ELR (cell line): ENCODE data around the gene ESYT2.
A peak's percentile ranks its signal among the peaks of the same experiment; 100 is the strongest.

Source experiments
- DNase-seq: peaks from one replicate; pipeline ENCODE4 v3.0.0-alpha.2; 2015; ENCODE audit warnings: low read depth

ESYT2 gene

GRCh38 chr7:158771213-158771834 lies 58.0 kb downstream of the ESYT2 start:
- no peak for DNase-seq

GRCh38 chr7:158767707-158768106 lies 61.6 kb downstream of the ESYT2 start:
- DNase-seq, result no peak

GRCh38 chr7:158766570-158767281 lies 62.6 kb downstream of the ESYT2 start:
- DNase-seq, result no peak

- DNase-seq, result no peak
These were observed 64.3 kb downstream of the ESYT2 start for GRCh38 chr7:158765020-158765419.

GRCh38 chr7:158763454-158764033 lies 65.8 kb downstream of the ESYT2 start:
- no peak for DNase-seq

- no peak for DNase-seq
These were observed 67.4 kb downstream of the ESYT2 start for GRCh38 chr7:158761945-158762344.

- peak; percentile 12 for DNase-seq
These were observed 68.4 kb downstream of the ESYT2 start for GRCh38 chr7:158760936-158761335.

GRCh38 chr7:158760445-158760764 lies 68.9 kb downstream of the ESYT2 start:
- DNase-seq, result no peak

- no peak for DNase-seq
These were observed 69.4 kb downstream of the ESYT2 start for GRCh38 chr7:158759749-158760444.

- DNase-seq, result no peak
These were observed 70.1 kb downstream of the ESYT2 start for GRCh38 chr7:158759245-158759614.

- no peak for DNase-seq
These were observed 70.6 kb downstream of the ESYT2 start for GRCh38 chr7:158758586-158759244.

- no peak for DNase-seq
These were observed 71.8 kb downstream of the ESYT2 start for GRCh38 chr7:158757404-158757989.

- peak; percentile 15 for DNase-seq
These were observed 74.4 kb downstream of the ESYT2 start for GRCh38 chr7:158754746-158755444.

- DNase-seq, result no peak
These were observed 75.4 kb downstream of the ESYT2 start for GRCh38 chr7:158753900-158754299.

- DNase-seq, result no peak
These were observed 77.6 kb downstream of the ESYT2 start for GRCh38 chr7:158751751-158752150.

GRCh38 chr7:158751199-158751598 lies 78.1 kb downstream of the ESYT2 start:
- DNase-seq, result no peak

- DNase-seq, result no peak
These were observed 78.6 kb downstream of the ESYT2 start for GRCh38 chr7:158750702-158751101.

GRCh38 chr7:158749396-158749795 lies 79.9 kb downstream of the ESYT2 start:
- no peak for DNase-seq

- DNase-seq, result no peak
These were observed 81.0 kb downstream of the ESYT2 start for GRCh38 chr7:158748335-158748734.

GRCh38 chr7:158747408-158747807 lies 81.9 kb downstream of the ESYT2 start:
- no peak for DNase-seq

- no peak for DNase-seq
These were observed 82.4 kb downstream of the ESYT2 start for GRCh38 chr7:158746957-158747356.
